Measurements from ENCODE around the gene HIVEP2.

HIVEP2 gene

DNA sequence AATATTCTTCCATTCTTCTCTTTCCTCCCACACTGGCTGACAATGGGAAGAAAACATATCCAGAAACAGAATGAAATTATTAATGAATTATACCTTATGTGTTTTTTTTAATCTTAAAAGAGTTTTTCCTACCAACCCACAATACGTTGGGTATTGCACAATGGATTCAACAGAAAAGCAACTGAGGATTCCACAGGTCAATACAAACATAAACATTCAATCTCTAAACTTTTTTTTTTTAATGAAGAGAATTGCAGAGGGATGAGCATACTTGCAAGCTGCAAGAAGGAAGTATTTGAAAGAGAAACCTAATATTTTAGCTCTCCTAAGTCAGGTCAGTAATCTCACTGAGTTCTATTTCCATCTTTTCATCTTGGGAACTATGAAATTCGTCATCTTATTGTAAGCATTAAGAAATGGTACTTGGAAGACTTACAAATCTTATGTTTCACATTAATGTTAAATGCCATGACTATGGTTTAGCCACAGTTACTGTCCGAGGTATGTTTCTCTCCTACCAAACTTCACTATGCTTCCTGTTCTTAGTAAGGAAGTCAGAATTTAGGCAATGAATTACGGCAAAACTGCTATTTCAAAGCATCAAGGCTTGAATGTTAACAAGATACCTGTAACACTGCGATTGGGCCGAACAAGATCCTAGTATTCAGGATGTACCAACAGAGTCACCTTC is 100.8 kb downstream of the HIVEP2 start:
- DNase-seq (ENCODE audit: low read depth in 2 of 3, low spot score in 2 of 3): no peak

DNA sequence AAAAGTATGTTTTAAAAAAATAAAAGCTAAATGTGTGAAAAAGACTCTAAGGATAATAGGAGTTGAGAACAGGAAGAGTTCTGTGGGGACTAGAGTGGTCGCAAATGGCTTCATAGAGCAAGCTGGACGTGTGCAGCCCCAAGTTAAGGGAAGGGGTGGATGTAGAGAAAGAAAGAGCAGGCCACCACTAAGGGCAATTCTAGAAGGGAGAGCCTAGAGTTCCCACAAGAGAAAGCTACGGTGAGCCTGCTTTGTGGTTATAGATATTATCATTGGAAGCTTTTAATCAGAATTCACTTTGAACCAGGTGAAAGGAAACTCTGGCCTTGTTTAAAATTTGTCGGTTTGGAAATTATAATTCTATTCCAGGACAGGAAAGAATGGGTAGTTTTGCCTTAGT is 101.6 kb downstream of the HIVEP2 start:
- no peak for DNase-seq (ENCODE audit: low read depth in 2 of 3, low spot score in 2 of 3)

GRCh38 chr6:142842418-142843261 is 102.3 kb downstream of the HIVEP2 start:
- DNase-seq (ENCODE audit: low read depth in 2 of 3, low spot score in 2 of 3): no peak

DNA sequence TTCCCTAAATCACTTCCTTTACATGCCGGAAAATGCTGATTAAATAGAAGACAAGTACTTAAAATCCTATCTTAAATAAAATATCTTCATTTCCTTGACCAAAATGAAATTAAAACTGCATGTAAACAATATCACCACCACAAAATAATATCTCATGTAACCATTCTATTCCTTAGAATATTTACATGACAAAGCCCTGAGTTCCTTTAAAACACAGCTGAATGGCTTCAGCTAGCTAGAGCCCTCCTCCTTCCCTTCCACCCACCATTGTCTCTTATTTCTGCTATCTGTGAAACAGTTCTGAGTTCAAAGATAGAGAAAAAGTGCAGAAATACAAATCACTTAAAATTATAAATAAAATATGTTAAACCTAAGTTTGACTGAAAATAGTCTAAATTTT is 103.1 kb downstream of the HIVEP2 start:
- DNase-seq (ENCODE audit: low read depth in 2 of 3, low spot score in 2 of 3): no peak

- no peak for DNase-seq (ENCODE audit: low read depth in 2 of 3, low spot score in 2 of 3)
Observed at GRCh38 chr6:142839686-142840040, 105.3 kb downstream of the HIVEP2 start.

- no peak for DNase-seq (ENCODE audit: low read depth in 2 of 3, low spot score in 2 of 3)
Observed at GRCh38 chr6:142838821-142839685, 105.9 kb downstream of the HIVEP2 start.

DNA sequence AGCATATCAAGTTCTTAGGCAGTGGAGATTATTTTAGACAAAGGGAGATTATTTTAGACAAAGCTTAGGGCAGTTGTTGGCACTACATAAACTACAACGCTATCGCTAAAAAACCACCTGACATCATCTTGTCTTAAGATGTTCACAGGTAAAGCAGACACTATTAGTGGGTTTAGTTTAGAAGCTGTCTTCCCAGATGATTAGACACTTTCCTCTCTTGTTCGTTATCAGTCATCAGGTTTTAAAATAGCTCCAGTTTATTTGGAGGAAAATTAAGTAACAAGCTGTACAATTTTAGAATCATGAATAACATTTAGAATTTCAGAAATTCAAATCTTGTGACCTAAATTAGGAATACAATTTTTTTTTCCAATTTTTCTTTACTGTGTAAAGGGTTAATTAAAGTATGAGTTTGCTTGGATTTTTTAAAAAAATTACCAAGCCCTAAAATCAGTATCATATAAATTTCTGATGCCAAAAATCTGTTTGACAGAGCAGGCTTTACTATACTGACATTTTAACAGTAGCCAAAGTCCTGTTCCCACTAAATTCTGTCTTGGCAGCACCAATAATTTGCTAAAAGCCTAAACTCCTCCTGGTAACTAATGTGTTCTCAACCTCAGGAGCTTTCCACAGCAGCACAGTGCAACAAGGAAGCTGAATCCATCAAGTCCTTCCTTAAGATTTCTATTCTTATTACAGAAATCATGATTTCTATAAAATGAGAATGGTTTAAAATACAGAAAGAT is 109.0 kb downstream of the HIVEP2 start:
- no peak for DNase-seq (ENCODE audit: low read depth in 2 of 3, low spot score in 2 of 3)

GRCh38 chr6:142834853-142835252 is 110.1 kb downstream of the HIVEP2 start:
- no peak for DNase-seq (ENCODE audit: low read depth in 2 of 3, low spot score in 2 of 3)

DNA sequence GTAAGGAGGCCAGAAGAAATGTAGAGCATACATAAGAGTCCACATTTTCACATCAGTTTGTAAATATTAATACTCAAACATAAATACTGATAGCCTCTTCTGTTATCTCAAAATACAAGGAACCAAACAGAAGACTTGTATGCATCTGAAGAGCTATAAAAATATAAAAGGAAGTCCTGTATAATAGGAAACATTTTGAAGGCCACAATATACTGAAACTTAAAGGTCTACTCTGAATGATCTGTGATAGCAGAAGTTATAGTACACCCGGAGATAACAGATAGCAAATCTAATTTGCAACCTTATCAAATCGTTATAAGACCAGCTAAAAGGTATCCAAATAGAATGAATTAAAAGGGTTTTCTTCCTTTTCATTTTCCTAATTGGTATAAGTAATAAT is 111.2 kb downstream of the HIVEP2 start:
- no peak for DNase-seq (ENCODE audit: low read depth in 2 of 3, low spot score in 2 of 3)

DNA sequence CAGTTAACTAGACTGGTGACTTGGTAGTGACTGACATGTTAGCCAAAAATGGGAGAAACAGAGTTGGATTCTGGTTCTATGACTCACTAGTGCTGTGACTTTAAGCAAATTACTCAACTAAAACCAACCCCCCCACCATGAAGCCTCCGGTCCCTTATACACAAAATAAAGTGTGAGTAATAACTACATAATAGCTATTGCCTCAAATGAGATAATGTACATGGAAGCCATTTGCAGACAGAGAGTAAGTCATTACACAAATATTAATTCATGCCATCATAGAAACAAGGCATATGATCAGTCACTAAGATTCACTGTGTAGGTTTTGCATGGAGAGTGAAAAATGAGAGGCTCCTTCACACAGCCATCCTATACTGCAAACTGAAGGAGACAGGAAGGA is 111.9 kb downstream of the HIVEP2 start:
- DNase-seq (ENCODE audit: low read depth in 2 of 3, low spot score in 2 of 3): no peak

GRCh38 chr6:142830807-142831206 is 114.2 kb downstream of the HIVEP2 start:
- DNase-seq (ENCODE audit: low read depth in 2 of 3, low spot score in 2 of 3): no peak

DNA sequence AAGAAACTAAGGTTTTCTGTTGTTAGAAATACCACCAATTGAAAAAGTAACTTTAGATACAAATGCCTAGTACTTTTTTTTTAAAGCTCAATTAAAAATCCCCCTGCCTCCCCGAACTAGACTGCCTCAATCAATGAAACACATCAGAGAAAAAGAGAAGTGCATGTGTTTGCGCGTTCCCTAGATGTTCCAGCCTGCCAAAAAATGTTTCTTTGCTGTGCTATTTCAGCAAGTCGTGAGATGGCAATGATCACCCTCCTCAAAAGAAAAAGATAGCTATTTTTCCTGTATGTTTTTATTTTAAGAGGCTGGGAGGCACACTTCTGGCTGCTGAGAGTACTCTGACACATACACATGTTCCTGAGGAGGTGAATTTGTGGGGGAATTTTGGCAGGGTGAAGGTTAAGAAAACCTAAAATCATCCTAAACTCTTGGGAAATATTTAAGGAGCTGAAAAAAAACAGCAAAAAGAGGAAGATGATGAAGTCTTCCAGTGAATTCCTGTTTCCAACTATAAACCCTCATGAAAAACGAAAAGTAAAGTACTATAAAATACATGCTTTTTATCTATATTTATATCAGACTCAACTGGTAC is 114.8 kb downstream of the HIVEP2 start:
- DNase-seq (ENCODE audit: low read depth in 2 of 3, low spot score in 2 of 3): no peak

DNA sequence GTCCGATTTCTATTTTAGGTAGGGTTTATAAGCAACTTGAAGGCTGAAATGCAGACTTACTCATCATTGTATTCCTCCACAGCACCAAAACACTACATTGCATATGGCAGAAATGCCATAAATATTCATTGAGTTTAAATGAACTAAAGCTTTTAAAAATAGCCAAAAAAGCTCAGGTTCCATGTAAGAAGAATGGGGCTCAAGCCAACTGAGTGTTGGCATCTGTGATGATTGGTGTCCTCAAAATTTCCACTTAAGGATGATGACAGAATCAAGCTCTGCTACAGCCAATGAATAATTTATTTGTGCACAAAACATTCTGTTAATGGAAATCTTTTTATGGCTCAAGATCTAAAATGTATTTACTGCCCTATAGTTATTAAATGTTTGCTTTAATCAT is 115.4 kb downstream of the HIVEP2 start:
- no peak for DNase-seq (ENCODE audit: low read depth in 2 of 3, low spot score in 2 of 3)

GRCh38 chr6:142827991-142828390 is 117.0 kb downstream of the HIVEP2 start:
- no peak for DNase-seq (ENCODE audit: low read depth in 2 of 3, low spot score in 2 of 3)

GRCh38 chr6:142827369-142827768 is 117.6 kb downstream of the HIVEP2 start:
- DNase-seq (ENCODE audit: low read depth in 2 of 3, low spot score in 2 of 3): no peak

DNA sequence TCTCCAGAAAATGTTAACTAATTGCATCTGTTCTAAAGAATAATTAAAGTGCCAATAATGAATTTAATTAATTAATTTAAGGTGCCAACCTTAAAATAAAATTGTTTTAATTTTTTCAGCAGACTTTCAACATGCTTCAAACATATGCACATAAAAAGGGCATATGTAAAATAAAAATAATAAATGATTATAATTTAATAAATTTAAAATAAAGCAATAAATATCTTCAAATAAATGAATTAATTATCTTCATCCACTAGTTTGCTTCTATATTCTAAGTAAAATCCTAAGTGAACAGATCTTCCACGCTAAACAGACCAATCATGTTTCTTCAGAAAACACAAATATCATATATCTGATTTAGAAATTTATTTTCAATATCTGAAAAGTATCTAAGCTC is 119.2 kb downstream of the HIVEP2 start:
- DNase-seq (ENCODE audit: low read depth in 2 of 3, low spot score in 2 of 3): no peak

DNA sequence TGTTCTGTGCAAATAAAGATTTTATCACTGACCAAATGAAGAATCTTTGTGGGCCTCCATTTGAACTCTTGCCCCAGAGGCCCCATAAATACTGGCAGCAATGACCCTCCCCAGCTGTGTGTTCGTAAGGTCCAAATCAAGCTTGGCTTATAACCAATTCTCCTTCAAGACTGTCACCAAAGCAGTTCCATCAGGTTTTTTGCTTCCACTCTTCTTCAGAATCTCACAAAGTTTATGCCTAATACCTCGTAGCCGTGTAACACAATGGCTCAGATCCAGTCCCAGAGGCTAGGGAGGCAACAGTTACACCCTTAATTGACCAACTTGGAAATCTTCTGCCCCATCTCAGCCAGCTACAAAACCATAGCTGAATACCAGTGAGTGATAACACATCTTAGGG is 120.5 kb downstream of the HIVEP2 start:
- no peak for DNase-seq (ENCODE audit: low read depth in 2 of 3, low spot score in 2 of 3)

DNA sequence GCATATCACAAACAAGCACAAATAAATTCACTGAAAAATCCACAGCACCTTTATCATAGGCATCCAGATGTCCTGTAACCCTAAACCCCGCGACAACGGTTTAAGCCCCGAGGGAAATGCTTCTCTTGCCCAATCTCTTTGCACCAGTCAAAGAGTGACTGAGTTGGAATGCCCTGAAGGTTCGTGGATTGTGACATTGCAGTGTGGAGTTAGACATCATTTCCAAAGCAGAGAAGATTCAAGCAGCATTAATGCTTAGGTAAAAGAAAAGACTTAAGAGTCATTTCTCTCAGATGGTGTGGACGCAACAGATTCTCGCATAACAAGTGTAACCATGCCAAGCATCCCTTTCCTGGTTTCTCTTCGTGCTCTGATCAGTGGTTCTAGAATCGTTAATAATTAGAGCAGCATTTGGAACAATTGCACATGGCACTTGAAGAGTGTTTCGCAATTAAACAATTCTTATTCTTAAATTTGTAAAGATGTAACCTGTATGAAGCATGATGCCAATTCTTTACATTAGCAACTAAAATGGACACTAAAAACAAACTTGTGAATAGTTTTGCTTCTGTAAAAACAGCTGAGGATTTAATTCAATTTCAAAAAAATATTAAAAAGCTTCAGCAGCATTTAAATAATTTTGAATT is 121.6 kb downstream of the HIVEP2 start:
- DNase-seq (ENCODE audit: low read depth in 2 of 3, low spot score in 2 of 3): no peak

DNA sequence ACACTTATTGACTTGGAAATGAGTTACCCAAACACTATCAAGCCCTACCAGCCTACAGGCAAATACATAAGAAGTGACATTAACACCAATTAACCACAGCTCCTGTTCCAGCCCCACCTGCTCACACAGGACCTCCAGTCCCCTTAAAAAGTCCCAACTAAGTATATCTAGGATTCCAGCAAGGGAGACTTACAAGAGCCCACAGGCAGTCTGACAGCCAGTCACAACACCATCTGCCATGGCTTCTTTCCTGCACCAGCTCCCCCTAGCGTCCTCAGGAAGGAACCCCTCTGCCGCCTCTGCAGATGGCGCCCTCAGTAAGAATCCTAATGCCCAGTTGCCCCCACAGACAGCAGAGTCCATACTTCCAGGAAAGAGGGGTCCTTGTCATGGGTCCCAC is 122.1 kb downstream of the HIVEP2 start:
- DNase-seq (ENCODE audit: low read depth in 2 of 3, low spot score in 2 of 3): no peak

DNA sequence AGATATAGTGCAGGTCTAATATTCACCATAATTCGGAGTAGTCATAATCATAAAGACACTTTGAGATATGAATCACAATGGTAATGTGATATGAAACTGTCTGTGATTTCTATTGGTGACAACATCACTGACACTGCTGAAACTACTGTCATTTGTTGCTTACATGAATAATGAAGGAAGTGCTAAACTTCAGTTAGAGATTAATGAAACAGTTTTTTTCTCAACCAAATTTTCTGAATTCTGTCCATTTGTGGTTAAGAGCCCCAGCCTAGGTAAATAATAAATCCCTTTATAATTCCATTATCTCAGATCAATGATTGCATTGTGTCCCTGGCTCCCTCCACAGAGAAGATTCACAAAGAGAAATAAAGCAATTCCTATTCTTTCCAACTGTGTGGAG is 122.6 kb downstream of the HIVEP2 start:
- no peak for DNase-seq (ENCODE audit: low read depth in 2 of 3, low spot score in 2 of 3)
